Thoracic aorta (tissue), 2 donors: Measurements from ENCODE around the gene CNST. TPM values are rescaled to one million over a fixed set of nuclear protein-coding genes. Genes with fewer than 3 reads are reported as not detected.

Experiments used
- ATAC-seq: fragments of 150-250 bp; one replicate; pipeline ENCODE4 v1.8.0; 2017; ENCODE audit warnings: low read depth; ENCODE audit not compliant: insufficient number of reproducible peaks, low FRiP score
- DNase-seq: peaks from one replicate; pipeline ENCODE4 v3.0.0-alpha.2; 2020; ENCODE audit warnings: low spot score
- H3K27ac ChIP-seq, 2 donors: fragments of 200-600 bp; sonication (generic); 1 replicate in 1 of 2; 2 replicates in 1 of 2; pipeline ENCODE4 v1.5.1; 2016; ENCODE audit warnings: mild to moderate bottlenecking in 2 of 2, moderate library complexity in 2 of 2
- H3K27me3 ChIP-seq: fragments of 200-600 bp; sonication (generic); replicated peaks from 2 replicates; pipeline ENCODE4 v1.6.0; 2016; ENCODE audit warnings: mild to moderate bottlenecking; ENCODE audit not compliant: insufficient read depth
- H3K36me3 ChIP-seq: fragments of 200-600 bp; sonication (generic); one replicate; pipeline ENCODE4 v1.5.1; 2016
- H3K4me1 ChIP-seq, 2 donors: fragments of 200-600 bp; sonication (generic); 1 replicate in 1 of 2; 2 replicates in 1 of 2; pipeline versions ENCODE4 v1.5.1 to v1.6.0; 2016; ENCODE audit warnings: low read depth in 2 of 2, mild to moderate bottlenecking in 1 of 2; ENCODE audit not compliant: control insufficient read depth in 1 of 2
- H3K4me3 ChIP-seq: fragments of 200-600 bp; sonication (generic); 2 replicates; pipeline ENCODE4 v1.5.1; 2016; ENCODE audit warnings: mild to moderate bottlenecking
- H3K9me3 ChIP-seq: fragments of 200-600 bp; sonication (generic); 2 replicates; pipeline ENCODE4 v1.5.1; 2016
- total RNA-seq, 2 donors: library from RNA; depleted of rRNA; stranded (reverse); fragments of >200 nt; gene quantifications; one replicate each; pipeline versions ENCODE4 v1.1.0 to v1.2.3, GENCODE V29; 2016
- TF ChIP-seq, protein P1 (sequence below): fragments of 200-600 bp; sonication (generic); IDR thresholded peaks from one replicate; pipeline ENCODE4 v1.5.1; 2019; ENCODE audit warnings: antibody characterized with exemption

CNST gene
- total RNA-seq, 2 donors from 2014 or later, result 20.7 to 29.3 TPM

DNA sequence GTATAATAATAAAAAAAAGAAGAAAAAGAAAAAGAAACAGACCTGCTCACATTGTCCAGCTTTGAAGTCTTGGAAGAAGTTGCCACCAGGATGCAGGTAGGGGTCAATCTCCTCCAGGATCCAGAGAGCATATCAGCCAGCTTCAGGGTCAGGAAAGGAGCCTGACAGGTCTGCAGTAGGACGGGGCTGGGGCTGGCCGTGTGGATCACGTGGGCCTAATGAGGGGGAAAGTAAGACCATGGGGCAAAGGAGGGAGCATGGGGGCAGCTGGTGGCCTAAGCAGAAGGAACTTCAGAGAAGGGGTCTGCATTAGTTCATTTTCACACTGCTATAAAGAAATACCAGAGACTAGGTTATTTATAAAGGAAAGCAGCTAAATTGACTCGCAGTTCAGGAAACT is 39.9 kb upstream of the CNST start:
- ATAC-seq (no peak), DNase-seq (no peak)
- Histone ChIP-seq H3K27ac (no peak overlapping the region), H3K4me3 (no peak overlapping the region), H3K9me3 (peaks cover 9% of the 10 kb centered on the region), H3K36me3 (no peaks in the 10 kb centered on the region), H3K4me1 (no peaks in the 10 kb centered on the region), H3K27me3 (no peaks in the 10 kb centered on the region)
- TF ChIP-seq, protein P1, sequence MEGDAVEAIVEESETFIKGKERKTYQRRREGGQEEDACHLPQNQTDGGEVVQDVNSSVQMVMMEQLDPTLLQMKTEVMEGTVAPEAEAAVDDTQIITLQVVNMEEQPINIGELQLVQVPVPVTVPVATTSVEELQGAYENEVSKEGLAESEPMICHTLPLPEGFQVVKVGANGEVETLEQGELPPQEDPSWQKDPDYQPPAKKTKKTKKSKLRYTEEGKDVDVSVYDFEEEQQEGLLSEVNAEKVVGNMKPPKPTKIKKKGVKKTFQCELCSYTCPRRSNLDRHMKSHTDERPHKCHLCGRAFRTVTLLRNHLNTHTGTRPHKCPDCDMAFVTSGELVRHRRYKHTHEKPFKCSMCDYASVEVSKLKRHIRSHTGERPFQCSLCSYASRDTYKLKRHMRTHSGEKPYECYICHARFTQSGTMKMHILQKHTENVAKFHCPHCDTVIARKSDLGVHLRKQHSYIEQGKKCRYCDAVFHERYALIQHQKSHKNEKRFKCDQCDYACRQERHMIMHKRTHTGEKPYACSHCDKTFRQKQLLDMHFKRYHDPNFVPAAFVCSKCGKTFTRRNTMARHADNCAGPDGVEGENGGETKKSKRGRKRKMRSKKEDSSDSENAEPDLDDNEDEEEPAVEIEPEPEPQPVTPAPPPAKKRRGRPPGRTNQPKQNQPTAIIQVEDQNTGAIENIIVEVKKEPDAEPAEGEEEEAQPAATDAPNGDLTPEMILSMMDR, result no peak

DNA sequence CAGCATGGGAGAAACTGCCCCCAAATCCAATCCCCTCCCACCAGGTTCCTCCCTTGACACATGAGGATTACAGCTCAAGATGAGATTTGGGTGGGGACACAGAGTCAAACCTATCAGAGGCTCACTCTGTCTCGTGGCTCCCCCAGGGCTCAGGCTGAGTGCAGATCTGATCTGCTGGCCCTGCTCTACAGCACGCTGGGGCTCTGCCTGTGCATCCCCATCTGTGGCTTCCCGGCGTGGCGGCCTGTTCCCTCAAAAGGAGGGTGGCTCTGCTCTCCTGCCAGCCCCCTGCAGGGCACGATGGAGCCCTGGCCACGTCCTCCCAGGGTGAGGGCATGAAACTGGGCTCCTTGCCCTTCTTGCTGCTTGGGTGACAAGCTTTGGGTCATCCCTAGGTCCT is 39.3 kb upstream of the CNST start:
- DNase-seq, result no peak
- Histone ChIP-seq H3K4me1 (no peaks in the 10 kb centered on the region), H3K4me3 (no peak overlapping the region), H3K27me3 (no peaks in the 10 kb centered on the region), H3K9me3 (peaks cover 9% of the 10 kb centered on the region), H3K36me3 (no peaks in the 10 kb centered on the region), H3K27ac (no peak overlapping the region)
- ATAC-seq, result no peak
- TF ChIP-seq, protein P1, result no peak

DNA sequence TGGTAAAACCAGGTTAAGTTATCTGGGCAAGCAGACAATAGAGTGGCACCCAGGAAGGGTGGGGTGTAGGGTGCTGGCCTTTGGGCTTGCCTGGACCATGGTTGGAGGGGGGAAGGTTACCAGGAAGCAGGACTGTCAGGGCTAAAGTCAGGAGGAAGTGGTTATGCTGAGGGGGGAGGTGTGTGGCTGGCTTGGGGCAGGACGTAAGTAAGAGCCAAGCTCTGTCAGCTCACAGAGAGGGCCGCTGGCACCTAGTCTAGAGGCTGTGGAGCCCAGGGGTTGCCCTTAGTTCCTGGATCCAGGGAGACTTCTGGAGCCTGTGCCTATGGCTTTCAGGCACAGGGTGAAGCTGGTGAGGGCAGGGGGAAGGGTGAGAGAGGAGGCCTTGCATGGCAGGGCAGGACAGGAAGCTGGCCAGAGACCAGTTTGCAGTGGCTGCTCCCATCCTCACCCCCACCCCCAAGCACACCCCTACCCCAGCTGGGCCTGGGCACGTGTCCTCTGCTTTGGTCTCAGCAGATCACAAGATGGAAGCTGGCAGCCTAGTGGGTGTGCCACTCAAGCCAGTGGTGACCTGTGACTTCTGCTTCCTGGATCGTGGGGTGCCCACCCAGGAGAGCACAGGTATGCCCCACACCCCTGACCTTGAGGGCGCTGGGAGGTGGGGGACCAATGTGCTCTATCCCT is 38.7 kb upstream of the CNST start:
- Histone ChIP-seq H3K4me3 (no peak overlapping the region), H3K9me3 (peaks cover 9% of the 10 kb centered on the region), H3K36me3 (no peaks in the 10 kb centered on the region), H3K27ac (no peak overlapping the region), H3K4me1 (no peaks in the 10 kb centered on the region), H3K27me3 (no peaks in the 10 kb centered on the region)
- DNase-seq (no peak), ATAC-seq (no peak)
- TF ChIP-seq, protein P1, result no peak

DNA sequence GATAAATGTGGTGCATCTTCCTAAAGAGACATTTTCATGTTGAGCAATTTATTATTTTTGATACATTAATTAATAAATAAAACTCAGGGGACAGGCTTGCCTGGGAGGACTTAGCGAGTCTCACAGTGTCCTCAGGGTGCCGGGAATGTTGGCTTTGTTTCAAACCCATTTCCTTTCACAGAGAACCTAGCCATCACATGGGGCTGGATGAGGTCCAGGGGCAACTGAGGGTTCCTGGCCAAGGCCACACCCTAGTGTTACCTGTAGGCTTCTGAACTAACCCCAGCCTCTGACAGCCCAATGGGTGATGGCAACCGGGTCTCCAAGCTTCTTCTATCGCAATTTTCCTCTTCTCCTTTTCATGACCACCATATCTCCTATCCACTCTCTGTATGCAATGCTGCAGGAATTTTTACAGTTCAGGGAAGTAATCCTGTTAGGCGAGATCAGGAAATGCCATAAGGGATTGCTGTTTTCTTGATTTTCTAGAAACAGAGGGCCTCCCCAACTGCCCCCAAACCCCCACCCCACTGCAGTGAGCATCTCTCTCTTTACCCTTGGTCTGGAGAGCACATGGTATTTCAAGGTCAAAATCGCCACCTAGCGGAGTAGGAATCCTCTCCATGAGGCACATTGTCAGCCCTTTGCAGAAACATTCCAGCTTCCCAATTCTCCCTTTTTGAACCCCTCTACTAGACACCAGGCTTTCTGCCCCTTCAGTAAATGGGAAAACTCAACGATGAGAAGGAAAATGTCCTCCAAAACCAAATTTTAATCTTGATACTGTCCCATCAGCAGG is 37.1 kb upstream of the CNST start:
- TF ChIP-seq, protein P1, result no peak
- ATAC-seq (no peak), DNase-seq (no peak)
- Histone ChIP-seq H3K9me3 (peaks cover 9% of the 10 kb centered on the region), H3K36me3 (no peaks in the 10 kb centered on the region), H3K27ac (no peak overlapping the region), H3K4me3 (no peak overlapping the region), H3K4me1 (no peaks in the 10 kb centered on the region), H3K27me3 (no peaks in the 10 kb centered on the region)

DNA sequence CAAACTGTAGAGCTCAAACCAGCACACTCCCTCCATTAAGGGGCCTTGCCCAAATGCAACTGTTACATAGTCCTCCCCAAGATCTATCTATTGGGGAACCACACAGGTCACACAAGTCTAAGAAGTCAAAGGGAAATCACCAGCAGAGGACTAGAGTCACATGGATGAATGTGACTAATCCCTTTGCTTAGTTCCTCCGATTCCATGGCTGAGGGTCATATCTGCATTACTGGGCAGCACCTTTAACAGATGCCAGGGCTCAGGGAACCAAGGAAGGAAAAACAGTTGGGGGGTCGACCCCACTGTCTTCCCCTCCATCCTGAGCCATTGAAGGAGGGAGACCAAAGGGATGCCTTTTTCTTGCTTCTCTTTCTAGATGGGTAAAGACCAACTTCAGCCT is 35.8 kb upstream of the CNST start:
- DNase-seq, result no peak
- TF ChIP-seq, protein P1, result no peak
- no peaks in the 10 kb centered on the region for H3K27me3 ChIP-seq

More for the DNA sequence above, 35.8 kb upstream of the CNST start:
- no peak overlapping the region for H3K4me3 ChIP-seq
- H3K9me3 ChIP-seq, result peaks cover 9% of the 10 kb centered on the region
- H3K27ac ChIP-seq, result no peak overlapping the region
- H3K4me1 ChIP-seq, result no peaks in the 10 kb centered on the region
- ATAC-seq, result no peak
- no peaks in the 10 kb centered on the region for H3K36me3 ChIP-seq
